ENCODE results near the gene KNSTRN.
A peak's percentile ranks its signal among the peaks of the same experiment; 100 is the strongest.

The KNSTRN gene

DNA sequence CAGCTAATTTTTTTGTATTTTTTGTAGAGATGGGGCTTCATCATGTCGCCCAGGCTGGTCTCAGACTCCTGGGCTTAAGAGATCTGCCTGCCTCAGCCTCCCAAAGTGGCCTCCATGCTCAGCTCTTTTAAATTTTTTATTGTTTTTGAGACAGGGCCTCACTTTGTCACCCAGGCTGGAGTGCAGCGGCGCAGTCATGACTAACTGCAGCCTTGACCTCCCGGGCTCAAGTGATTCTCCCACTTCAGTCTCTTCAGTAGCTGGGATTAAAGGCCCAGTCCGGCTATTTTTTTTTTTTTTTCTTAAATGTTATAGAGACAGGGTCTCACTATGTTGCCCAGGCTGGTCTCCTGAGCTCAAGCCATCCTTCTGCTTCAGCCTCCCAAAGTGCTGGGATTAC lies 43.2 kb downstream of the KNSTRN start:
- DNase-seq (ENCODE audit: low read depth in 4 of 4, low spot score in 1 of 4) = no peak

- no peak for DNase-seq (ENCODE audit: low read depth in 4 of 4, low spot score in 1 of 4)
These were observed 44.7 kb downstream of the KNSTRN start for GRCh38 chr15:40427188-40427587.

GRCh38 chr15:40428185-40428584 lies 45.7 kb downstream of the KNSTRN start:
- DNase-seq (ENCODE audit: low read depth in 4 of 4, low spot score in 1 of 4) = no peak

DNA sequence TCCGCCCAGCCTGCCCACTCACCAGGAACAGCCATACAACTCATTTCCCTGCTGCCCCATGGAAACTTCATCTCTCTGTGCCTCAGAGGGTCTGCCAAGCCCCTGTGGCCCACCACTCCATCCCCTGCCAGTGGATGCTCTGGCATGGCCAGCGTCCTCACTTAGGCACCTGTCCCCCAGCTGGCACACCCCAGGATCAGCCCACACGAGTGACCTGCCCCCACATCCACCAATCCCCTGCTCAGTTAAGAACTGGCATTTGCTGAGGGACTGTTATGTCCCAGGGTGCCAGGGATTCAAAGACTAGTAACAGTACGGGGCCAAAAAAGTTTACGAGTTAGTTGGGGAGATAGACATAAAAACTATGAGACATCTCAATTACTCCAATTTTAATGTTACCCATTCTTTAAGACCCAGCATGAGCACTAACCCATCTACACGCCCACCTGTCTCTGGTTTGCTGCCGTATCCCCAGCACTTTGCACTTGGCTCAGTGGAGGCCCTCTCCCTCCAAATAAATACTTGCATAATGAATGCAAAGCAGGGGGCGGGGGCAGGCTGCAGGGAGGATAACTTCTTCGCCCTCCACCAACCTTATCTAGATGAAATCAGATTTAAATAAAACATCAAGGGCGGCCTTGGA lies 46.7 kb downstream of the KNSTRN start:
- no peak for DNase-seq (ENCODE audit: low read depth in 4 of 4, low spot score in 1 of 4)

- no peak for DNase-seq (ENCODE audit: low read depth in 4 of 4, low spot score in 1 of 4)
These were observed 47.8 kb downstream of the KNSTRN start for GRCh38 chr15:40430271-40430805.

DNA sequence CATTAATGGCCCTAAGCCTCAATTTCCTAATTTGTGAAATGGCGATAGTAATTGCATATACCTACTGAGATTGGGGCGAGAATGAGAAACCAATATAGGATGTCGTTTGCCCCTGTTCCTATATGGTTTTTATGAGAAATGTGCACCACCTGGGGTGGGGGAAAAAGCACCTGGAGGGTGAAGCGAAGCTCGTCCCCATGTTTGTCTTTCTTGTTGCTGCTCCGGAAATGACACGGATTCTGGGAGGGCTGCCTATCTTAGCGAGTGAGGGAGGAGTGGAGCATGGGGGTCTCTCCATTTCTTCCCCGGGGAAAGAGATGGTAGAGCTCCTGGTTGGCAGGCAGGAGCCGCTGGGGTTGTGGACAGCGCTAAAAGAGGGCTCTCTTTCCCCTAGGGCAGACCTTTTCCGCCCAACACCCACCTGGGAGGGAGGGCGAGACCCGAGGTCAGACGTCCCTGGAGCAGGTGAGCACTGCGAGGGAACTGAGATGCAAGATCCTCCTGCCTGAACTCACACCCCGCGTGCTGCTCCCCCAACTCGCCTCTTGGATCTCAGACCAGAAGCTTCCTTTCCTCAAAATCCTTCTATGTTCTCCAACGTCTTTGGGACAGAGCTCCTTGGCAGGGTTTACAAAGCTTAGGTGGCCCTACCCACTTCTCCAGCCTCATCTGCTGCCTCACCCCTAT lies 52.6 kb downstream of the KNSTRN start:
- no peak for DNase-seq (ENCODE audit: low read depth in 4 of 4, low spot score in 1 of 4)

- DNase-seq (ENCODE audit: low read depth in 4 of 4, low spot score in 1 of 4) = no peak
These were observed 53.2 kb downstream of the KNSTRN start for GRCh38 chr15:40435710-40436089.

GRCh38 chr15:40436116-40436891 lies 53.8 kb downstream of the KNSTRN start:
- DNase-seq (ENCODE audit: low read depth in 4 of 4, low spot score in 1 of 4) = no peak

- DNase-seq (ENCODE audit: low read depth in 4 of 4, low spot score in 1 of 4) = no peak
These were observed 54.6 kb downstream of the KNSTRN start for GRCh38 chr15:40436892-40437751.

DNA sequence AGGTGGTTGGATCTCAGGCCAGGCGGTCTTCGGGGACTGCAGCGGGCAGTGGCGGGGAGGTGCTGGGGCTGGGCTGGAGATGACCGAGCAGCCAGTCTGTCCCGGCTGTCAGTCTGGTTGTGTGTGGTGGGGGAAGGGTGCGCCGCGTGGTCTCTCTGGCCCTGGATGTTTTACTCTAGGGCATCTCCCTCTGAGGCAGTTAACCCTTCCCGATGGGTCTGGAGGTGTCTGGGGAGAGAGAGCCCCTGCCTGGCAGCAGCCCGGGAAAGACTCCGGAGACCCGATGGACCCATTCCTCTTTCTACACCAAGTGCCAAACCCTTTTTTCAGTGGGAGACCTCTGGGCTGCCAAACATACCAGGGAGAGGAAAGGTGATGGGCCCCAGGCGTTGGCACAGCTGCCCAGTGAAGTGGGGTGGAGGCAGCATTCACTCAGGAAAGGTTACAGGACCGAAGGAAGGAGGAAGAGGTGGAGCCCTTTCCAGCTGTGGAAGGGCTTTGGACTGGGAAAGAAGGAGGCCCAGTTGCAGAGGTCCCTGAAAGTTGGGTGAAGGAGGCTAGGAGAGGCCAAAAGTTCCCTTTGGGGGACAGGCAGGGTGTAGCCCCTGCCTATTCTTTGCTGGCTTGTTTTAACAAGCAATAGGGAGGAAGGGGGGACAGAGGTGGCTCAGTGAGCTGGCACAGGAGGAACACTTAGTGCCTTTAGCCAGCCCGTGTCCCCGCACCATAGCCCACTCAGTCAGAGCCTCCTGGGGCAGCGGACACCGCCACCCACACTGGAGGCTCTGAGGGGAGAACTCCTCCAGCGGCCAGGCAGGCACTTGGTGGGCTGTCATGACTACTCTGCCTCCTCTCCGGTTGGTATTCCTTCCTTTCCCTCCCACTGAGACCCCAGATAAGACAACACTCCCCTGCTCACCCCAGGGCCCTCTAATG lies 55.5 kb downstream of the KNSTRN start:
- no peak for DNase-seq (ENCODE audit: low read depth in 4 of 4, low spot score in 1 of 4)

DNA sequence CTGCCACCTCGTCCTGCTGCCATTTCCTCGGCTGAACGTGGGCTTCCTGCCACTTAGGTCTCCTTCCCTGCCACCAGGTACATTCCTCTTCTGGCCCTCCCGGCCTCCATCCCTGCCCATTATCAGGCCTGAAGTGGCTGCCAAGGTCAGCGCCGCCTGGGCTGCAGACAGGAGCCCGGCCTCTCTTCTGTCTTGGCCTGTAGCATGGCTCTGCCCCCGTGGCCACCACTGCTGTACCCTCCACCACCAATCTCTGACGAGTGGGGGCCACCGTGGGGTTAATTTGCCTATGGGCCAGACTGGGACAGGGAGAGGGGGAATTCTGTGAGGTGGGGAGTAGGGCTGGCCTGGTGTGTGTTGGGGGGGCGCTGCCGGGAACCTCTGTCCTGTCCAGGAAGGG lies 56.2 kb downstream of the KNSTRN start:
- no peak for DNase-seq (ENCODE audit: low read depth in 4 of 4, low spot score in 1 of 4)

GRCh38 chr15:40439461-40439959 lies 57.0 kb downstream of the KNSTRN start:
- no peak for DNase-seq (ENCODE audit: low read depth in 4 of 4, low spot score in 1 of 4)

DNA sequence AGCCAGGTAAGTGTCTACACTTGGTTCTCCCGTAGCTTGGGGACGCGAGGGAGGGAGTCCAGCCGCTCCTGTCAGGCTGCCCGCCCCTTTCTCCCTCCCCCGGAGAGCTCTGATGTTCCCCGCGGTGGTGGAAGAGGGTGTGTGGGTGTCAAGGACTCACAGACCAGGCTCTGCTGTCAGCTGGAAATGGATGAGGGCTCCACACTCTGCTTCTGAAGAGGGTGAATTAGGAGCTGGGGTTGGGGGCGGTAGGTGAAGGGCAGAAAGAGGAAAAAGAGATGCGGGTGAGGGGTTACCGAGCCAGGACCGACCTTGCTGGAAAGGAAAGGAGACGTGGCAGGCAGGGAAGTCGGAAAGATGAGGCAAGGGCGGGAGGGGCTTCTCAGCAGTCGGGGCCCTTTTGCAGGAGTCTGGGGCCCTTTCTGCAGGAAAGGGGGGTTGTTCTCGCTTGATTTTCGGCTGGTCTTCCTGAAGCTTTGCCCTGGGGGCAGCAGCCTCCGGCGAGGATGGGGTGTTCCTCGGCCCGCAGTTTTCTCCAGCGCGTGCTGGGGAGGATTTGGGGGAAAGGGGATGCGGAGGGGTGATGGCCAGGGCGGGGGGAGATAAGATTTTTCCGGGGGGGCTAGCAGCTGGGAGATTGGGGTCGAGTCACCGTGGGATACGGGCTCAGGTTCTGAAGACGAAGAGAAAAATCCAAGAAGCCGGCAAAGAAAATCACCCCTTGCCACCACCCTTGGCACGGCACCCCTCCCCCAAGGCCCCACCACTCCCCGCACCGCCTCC lies 57.6 kb downstream of the KNSTRN start:
- no peak for DNase-seq (ENCODE audit: low read depth in 4 of 4, low spot score in 1 of 4)

GRCh38 chr15:40440743-40441564 lies 58.4 kb downstream of the KNSTRN start, which contains the start of gene BAHD1:
Gene BAHD1 (plus strand): TSS chr15:40440953. CDS start chr15:40458465, 17,512 bp downstream.
- DNase-seq (ENCODE audit: low read depth in 4 of 4, low spot score in 1 of 4) = peak; percentile 76 to 96 (median 93)

DNA sequence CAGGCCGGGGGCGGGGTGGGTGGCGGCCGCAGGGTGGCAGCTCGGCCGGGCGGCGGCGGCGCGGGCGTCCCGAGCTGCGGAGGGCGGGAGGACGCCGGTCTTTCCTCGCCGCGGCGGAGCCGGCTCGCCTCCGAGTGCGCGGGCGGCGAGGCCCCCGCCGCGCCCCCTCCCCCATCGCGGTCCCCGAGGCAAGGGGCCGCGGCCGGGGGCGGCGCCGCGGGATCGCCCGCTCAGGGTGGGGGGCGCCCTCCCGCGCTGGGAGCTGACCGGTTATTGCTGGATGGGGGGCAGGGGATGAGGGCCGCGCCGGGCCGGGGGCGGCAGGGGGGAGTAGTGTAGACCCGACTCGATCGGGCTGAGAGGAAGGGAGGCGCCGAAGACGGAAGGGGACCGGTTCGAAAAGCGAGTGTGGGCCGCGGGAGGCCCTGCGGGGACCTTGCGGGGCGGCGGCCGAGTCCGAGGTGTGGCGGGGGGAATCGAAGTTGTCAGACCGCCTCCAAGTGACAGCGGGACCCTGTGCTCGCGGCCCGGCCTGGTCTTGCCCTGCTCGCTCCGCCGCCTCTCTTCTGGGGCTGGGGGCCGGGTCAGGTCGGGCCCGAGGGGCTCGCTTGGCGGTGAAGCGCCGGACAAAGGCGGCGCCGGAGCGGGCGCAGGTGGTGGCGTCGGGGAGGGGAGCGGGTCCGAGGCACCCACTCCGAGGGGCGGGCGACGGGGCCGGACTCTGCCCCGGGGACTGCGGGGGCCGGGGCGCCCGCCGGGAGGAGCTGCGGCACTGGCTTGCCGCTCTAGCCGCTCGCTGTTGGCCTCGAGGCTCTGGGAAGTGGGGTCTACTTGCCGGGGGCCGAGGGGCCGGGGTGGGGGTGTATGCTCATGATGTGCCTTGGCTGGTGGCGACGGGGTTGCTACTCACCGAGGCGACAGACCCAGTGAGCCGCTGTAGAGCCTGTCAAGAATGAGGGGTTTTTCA lies 59.3 kb downstream of the KNSTRN start:
- no peak for DNase-seq (ENCODE audit: low read depth in 4 of 4, low spot score in 1 of 4)

GRCh38 chr15:40443255-40443654 lies 60.7 kb downstream of the KNSTRN start:
- no peak for DNase-seq (ENCODE audit: low read depth in 4 of 4, low spot score in 1 of 4)

DNA sequence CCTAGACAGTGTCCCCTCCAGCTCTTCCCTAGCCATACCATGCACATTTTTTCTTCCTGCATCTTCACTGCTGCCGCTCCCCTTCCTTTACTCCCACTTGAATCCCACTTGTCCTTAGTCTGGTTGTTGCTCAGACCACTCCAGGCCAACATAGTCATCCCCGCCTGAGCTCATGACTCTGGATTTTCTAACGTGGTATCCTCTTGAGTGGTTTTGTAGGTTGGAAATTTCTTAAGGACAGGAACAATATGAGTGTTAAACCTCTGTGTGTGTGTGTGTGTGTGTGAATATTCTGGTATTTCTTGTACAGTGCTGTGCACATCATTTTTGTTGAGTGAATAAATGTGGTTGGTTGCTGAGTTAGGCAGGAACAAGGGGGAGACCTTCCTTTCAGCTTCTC lies 61.3 kb downstream of the KNSTRN start:
- no peak for DNase-seq (ENCODE audit: low read depth in 4 of 4, low spot score in 1 of 4)

All from stimulated activated CD4-positive, alpha-beta T cell treated with anti-CD3 and anti-CD28 coated beads, Interleukin-1b, Interleukin-23, amount 100 ng/mL, for 24 hours (primary cell).